ENCODE data around the gene CAPN12. TPM values are rescaled to one million over a fixed set of nuclear protein-coding genes. Genes with fewer than 3 reads are reported as not detected.
A peak's percentile ranks its signal among the peaks of the same experiment; 100 is the strongest.

The CAPN12 gene
- total RNA-seq, 3 donors from 2014 or later: 0.16 to 9.2 (median 4.1) TPM

DNA sequence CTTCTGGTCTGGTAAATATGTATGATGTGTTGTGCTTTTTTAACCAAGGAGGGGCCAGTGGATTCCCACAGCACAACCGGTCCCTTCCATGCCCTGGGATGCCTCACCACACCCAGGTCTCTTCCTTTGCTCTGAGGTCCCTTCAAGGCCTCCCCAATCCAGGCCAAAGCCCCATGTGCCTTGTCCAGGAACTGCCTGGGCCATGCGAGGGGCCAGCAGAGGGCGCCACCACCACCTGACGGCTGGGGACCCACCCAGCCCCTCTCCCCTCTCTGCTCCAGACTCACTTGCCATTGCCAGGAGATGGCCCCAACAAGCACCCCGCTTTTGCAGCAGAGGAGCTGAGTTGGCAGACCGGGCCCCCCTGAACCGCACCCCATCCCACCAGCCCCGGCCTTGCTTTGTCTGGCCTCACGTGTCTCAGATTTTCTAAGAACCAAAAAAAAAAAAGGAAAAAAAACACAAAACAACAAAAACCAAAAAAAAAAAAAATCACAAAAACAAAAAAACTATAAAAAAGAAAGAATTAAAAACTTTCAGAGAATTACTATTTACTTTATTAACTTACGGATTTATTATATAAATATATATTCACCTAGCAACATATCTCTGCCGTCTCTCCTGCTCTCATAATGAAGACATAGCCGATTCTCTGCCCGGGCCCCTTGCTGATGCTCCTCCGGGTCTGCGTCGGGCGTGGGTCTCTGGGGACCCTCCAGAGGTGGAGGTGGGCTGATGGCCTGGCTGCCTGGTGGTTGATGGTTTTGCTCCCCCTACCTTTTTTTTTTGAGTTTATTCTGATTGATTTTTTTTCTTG, 14.4 kb downstream of the CAPN12 start:
- Histone ChIP-seq H3K9me3 (no peaks in the 10 kb centered on the region), H3K4me3 (no peak overlapping the region), H3K36me3 (no peaks in the 10 kb centered on the region), H3K4me1 (peaks cover 0 to 2% of the 10 kb centered on the region in 2 donors), H3K27ac (peak overlapping the region; percentile 55 to 61), H3K27me3 (no peaks in the 10 kb centered on the region)
- TF ChIP-seq, protein P1, sequence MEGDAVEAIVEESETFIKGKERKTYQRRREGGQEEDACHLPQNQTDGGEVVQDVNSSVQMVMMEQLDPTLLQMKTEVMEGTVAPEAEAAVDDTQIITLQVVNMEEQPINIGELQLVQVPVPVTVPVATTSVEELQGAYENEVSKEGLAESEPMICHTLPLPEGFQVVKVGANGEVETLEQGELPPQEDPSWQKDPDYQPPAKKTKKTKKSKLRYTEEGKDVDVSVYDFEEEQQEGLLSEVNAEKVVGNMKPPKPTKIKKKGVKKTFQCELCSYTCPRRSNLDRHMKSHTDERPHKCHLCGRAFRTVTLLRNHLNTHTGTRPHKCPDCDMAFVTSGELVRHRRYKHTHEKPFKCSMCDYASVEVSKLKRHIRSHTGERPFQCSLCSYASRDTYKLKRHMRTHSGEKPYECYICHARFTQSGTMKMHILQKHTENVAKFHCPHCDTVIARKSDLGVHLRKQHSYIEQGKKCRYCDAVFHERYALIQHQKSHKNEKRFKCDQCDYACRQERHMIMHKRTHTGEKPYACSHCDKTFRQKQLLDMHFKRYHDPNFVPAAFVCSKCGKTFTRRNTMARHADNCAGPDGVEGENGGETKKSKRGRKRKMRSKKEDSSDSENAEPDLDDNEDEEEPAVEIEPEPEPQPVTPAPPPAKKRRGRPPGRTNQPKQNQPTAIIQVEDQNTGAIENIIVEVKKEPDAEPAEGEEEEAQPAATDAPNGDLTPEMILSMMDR (IDR thresholded peaks at IDR 0.05): peak; percentile 52 to 69 (median 60)
- TF ChIP-seq POLR2AphosphoS5 (IDR thresholded peaks at IDR 0.05) (no peak), POLR2A (IDR thresholded peaks at IDR 0.05) (no peak)
- DNase-seq (ENCODE audit: low spot score in 2 of 2): peak in 1 of 2 donors; percentile 55
- intact Hi-C loops (cut with DNase I; ENCODE audit: low total_unique reads): no loop called here

DNA sequence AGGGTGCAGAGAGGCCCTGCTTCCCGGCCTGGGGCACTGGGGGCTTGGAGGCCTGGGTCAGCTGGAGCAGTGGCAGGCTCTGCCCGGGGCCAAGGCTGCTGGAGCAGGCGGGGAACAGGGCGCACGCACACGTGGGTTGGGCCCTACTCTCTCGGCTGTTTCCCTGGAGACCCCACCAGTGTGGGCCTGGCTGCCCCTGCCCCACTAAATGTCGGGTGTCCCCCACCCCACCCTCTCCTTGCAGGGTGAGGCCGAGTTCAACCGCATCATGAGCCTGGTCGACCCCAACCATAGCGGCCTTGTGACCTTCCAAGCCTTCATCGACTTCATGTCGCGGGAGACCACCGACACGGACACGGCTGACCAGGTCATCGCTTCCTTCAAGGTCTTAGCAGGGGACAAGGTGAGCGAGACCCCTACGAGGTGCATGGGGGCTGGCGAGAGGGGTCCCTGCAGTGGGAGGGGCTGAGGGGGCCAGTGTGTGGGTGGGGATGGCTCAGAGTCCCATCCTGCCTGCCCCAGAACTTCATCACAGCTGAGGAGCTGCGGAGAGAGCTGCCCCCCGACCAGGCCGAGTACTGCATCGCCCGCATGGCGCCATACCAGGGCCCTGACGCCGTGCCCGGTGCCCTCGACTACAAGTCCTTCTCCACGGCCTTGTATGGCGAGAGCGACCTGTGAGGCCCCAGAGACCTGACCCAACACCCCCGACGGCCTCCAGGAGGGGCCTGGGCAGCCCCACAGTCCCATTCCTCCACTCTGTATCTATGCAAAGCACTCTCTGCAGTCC, 15.3 kb downstream of the CAPN12 start:
- TF ChIP-seq POLR2AphosphoS5 (IDR thresholded peaks at IDR 0.05) (no peak), POLR2A (IDR thresholded peaks at IDR 0.05) (no peak)
- TF ChIP-seq, protein P1 (IDR thresholded peaks at IDR 0.05): no peak
- intact Hi-C loops (cut with DNase I; ENCODE audit: low total_unique reads): no loop called here

DNA sequence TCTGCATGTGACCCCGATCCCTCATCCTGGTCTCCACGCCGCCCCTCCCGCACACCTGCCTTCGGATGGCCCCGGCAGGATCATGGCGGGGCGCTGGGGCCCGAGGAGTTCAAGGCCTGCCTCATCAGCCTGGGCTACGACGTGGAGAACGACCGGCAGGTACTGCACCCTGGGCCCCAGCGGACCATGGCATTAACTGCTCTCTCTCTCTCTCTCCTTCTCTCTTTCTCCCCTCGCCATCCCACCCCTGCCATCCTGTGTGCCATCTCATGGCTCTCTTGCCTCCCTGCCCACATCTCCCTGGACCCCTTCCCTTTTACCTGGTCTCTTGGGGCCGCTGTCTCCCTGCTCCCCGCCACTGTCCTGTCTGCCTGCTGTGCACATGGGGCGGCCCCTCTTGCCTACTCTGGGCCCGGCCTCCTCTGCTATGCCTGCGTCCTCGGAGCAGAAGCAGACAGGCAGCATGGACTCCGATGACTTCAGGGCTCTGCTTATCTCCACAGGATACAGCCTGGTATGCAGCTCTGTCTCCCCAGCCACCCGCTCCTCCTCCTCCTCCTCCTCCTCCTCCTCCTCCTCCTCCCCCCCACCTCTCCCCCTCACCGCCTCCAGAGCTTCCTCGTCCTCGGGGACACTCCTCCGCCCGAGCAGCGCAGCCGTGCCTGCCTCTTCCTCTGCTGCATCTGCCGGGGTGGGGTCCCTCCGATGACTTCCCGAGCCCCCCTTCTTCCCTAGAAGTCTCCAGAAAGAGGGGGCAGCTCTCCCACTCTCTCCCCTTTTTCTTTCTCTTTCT, 16.2 kb downstream of the CAPN12 start:
- Histone ChIP-seq H3K9me3 (no peaks in the 10 kb centered on the region), H3K36me3 (no peaks in the 10 kb centered on the region), H3K4me1 (no peaks in the 10 kb centered on the region), H3K27me3 (no peaks in the 10 kb centered on the region), H3K27ac (peak overlapping the region; percentile 43 to 75), H3K4me3 (no peak overlapping the region)
- no peak for DNase-seq (ENCODE audit: low spot score in 2 of 2)
- intact Hi-C loops (cut with DNase I; ENCODE audit: low total_unique reads): no loop called here
- TF ChIP-seq POLR2A (IDR thresholded peaks at IDR 0.05) (no peak), POLR2AphosphoS5 (IDR thresholded peaks at IDR 0.05) (no peak)
- TF ChIP-seq, protein P1 (IDR thresholded peaks at IDR 0.05): no peak

More for the DNA sequence above, 15.3 kb downstream of the CAPN12 start:
- Histone ChIP-seq H3K9me3 (no peaks in the 10 kb centered on the region), H3K36me3 (no peaks in the 10 kb centered on the region), H3K27me3 (no peaks in the 10 kb centered on the region), H3K4me3 (no peak overlapping the region), H3K27ac (peak overlapping the region; percentile 55 to 61), H3K4me1 (no peaks in the 10 kb centered on the region)
- DNase-seq (ENCODE audit: low spot score in 2 of 2): peak in 1 of 2 donors; percentile 19

DNA sequence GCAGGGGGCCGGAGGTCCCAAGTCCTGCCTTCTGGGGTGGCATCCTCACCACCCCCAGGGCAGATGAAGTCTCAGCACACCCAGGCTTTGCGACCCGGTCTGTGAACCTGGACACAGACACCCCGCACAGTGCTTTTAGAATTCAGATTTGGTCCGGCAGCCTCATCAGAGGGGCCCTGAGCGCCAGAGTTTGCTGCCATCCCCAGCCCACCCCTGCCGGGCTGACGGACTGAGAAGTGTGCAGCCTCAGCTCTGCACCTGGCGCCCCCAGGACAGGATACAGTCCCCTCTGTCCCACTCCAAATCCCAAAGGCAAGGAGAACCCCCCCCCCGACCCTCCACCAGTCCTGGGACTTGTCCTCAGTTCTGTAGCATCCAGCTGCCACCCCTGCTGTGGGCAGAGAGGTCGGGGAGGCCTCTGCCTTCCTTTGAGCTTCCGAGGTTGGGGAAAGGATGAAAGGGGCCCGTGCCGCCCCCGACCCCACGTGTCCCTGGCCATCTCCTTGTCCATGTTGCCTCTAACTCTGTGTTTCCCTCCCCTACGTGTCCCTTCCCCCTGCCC, 16.9 kb downstream of the CAPN12 start:
- TF ChIP-seq, protein P1 (IDR thresholded peaks at IDR 0.05): no peak
- no peak for TF ChIP-seq POLR2A (IDR thresholded peaks at IDR 0.05)
- no peak for TF ChIP-seq POLR2AphosphoS5 (IDR thresholded peaks at IDR 0.05)
- Histone ChIP-seq H3K4me1 (no peaks in the 10 kb centered on the region), H3K4me3 (no peak overlapping the region), H3K27me3 (no peaks in the 10 kb centered on the region), H3K36me3 (no peaks in the 10 kb centered on the region), H3K27ac (peak overlapping the region; percentile 43 to 75), H3K9me3 (no peaks in the 10 kb centered on the region)
- no peak for DNase-seq (ENCODE audit: low spot score in 2 of 2)
- intact Hi-C loops (cut with DNase I; ENCODE audit: low total_unique reads): no loop called here
